Urinary bladder (tissue), 4 donors: ENCODE measurements around the gene PDLIM1. TPM values are rescaled to one million over a fixed set of nuclear protein-coding genes. Genes with fewer than 3 reads are reported as not detected.

Source experiments
- DNase-seq: peaks from one replicate; pipeline ENCODE4 v3.0.0-alpha.2; 2015; ENCODE audit errors: extremely low spot score
- H3K27ac ChIP-seq: one replicate; pipeline ENCODE4 v1.5.1; 2013; ENCODE audit warnings: low read depth, mild to moderate bottlenecking, moderate library complexity
- H3K36me3 ChIP-seq: one replicate; pipeline ENCODE4 v1.6.1; 2013; ENCODE audit warnings: mild to moderate bottlenecking, moderate library complexity; ENCODE audit not compliant: insufficient read depth
- H3K4me1 ChIP-seq: one replicate; pipeline ENCODE4 v1.6.1; 2013; ENCODE audit warnings: mild to moderate bottlenecking, moderate library complexity; ENCODE audit not compliant: insufficient read depth
- H3K4me3 ChIP-seq: one replicate; pipeline ENCODE4 v1.5.1; 2013; ENCODE audit warnings: low read depth, low read length
- WGBS: extraction: QIAGEN DNeasy Blood & Tissue Kit; methylation state at CpG from one replicate; pipeline ENCODE4 v1.1.7; 2013; 5-methylcytosine and 5-hydroxymethylcytosine counted together
- polyA plus RNA-seq: library from polyadenylated mRNA; stranded (reverse); fragments of 200-250 nt; gene quantifications from one replicate; pipeline ENCODE4 v1.2.3, GENCODE V29; 2013
- total RNA-seq: library from RNA; depleted of rRNA; stranded (reverse); fragments of >200 nt; gene quantifications from one replicate; pipeline ENCODE4 v1.2.3, GENCODE V29; 2014
- donor health status: healthy with polysubstance abuse.
- donor health status: healthy.

The PDLIM1 gene
- total and polyA plus RNA-seq, 2 donors: 24.4 to 217 TPM

DNA sequence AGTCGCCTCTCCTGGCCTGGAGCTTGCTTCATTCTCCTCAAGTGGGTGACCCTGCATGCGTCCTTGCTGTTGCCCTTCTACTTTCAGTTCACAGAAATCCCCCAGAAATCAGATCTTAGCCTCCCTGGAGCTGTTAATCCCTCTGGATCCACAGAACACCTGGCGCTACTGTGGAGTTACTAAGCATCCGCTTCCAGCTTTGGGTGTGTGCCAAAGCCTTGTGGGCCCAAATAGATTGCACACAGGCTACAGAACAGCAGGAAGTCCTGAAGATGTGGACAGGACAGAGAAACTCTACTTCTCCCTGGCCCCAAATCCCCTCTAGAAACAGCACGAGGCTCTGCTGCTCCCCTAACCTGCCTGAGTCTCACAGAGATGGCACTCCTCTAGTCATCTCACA lies 36.6 kb upstream of the PDLIM1 start:
- Histone ChIP-seq H3K36me3 (no peaks in the 10 kb centered on the region), H3K4me1 (no peaks in the 10 kb centered on the region), H3K4me3 (no peak overlapping the region), H3K27ac (peak overlapping the region; percentile 68)
- DNase-seq: no peak
- WGBS: 46% methylated on average over 5 of the region's 5 CpGs

DNA sequence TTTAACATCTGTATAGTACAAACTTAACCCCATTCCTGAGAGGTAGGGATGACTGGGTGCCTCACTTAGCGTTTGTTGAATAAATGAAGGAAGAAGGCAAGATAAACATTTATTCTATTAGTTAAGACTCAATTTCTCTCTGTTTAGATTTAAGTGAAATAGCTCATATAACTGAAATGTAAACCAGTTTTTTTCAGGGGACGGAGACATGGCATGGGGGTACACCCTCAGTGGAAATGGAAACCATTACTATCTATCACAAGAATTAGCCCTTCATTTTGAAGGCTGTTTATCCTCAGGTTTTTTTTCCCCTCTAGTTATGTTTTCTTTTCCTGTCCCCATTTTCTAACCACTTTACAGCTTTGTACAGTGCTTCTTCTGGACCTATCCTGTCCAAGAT lies 35.6 kb upstream of the PDLIM1 start:
- no peak for DNase-seq
- H3K4me1 ChIP-seq: no peaks in the 10 kb centered on the region

DNA sequence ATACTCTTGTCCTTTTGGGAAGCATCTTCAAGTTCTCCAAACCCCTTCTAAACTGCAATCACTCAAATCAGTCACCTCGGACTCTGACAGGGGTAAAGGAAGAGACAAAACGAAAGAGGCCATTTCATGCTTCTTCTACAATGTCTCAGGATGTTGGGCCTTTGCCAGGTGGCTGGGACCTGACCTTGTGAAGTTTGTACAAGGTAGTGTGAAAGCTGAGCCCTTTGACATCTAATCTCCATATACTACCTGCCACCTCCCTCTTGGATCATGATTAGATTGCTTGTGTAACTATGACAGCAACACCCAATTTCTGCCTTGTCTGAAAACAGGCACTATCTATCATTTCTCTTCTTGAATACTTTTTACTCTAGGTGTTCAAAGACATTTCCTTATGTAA lies 35.1 kb upstream of the PDLIM1 start:
- Histone ChIP-seq H3K4me1 (no peaks in the 10 kb centered on the region), H3K27ac (no peak overlapping the region), H3K4me3 (no peak overlapping the region), H3K36me3 (no peaks in the 10 kb centered on the region)
- DNase-seq: no peak
- 81% methylated on average over 2 of the region's 2 CpGs for WGBS

More for the DNA sequence above, 35.6 kb upstream of the PDLIM1 start:
- H3K27ac ChIP-seq: no peak overlapping the region
- WGBS: 56% methylated on average over 2 of the region's 2 CpGs
- no peaks in the 10 kb centered on the region for H3K36me3 ChIP-seq
- H3K4me3 ChIP-seq: no peak overlapping the region

DNA sequence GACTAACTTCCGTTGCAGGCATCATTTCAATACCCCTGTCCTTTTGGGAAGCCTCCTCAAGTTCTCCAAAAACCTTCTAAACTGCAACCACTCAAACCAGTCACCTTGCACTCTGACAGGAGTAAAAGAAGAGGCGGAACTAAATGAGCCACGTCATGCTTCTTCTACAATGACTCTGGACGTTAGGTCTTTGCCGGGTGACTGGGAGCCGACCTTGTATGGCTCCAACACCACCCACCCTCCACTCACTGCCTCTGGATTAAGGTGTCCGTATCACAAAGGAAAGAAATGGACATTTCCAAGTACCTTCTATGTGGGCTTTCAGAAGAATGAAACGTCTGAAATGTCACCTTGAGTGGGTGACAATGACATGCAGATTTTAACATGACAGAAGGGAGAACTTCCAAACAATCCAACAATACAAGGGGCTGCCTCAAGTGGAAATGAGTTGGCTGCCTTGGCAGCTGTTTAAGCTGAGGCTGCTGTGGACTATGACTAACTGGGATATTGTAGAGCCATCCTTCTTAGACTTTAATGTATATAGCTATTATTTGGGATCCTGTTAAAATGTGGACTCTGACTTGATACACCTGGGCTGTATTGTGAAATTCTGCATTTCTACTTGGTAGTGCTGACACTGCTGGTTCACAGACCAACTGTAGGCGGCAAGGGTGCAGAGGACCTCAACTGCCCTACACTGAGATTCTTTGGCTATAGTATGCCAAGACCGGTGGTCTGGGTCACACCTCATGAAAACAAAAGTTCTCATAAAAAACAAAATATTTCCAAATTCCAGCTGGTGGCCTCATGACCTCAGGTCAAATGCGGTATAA lies 33.8 kb upstream of the PDLIM1 start:
- H3K36me3 ChIP-seq: no peaks in the 10 kb centered on the region
- H3K4me3 ChIP-seq: no peak overlapping the region
- no peak for DNase-seq
- H3K27ac ChIP-seq: no peak overlapping the region
- 75% methylated on average over 11 of the region's 11 CpGs for WGBS
- no peaks in the 10 kb centered on the region for H3K4me1 ChIP-seq

DNA sequence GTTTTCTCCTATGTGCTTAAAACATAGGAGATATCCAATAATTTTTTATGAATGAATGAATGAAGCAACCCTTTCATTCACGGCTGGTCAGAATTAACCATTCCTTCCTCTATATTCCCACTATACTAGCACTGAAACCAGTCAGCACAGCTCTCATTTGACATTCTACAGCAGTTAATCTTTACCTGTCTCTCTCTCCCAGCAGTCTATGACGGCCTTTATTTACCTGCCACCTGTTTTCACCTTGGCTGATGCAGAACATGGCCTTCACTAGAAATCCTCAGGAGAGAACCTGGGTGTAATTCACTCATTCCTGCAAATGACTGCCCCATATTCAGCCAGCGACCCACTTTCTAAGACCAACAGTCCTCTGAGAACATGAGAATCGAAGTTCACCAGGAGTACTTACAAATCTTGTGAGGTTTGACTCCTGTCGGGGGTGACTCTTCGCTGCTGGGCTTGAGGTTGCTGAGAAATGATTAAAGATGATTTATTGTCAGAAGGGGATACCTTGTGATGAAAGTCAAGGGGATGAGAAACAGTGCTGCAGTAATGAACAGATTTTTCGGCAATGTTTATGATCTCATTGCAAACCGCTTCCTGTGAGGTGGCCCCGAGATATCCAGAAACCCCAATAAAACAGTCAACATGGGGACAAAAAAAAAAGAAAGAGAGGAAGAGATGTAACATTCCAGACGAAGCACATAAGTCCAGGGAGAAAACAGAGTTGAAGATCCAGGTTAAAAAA lies 30.9 kb upstream of the PDLIM1 start:
- Histone ChIP-seq H3K36me3 (no peaks in the 10 kb centered on the region), H3K27ac (no peak overlapping the region), H3K4me1 (no peaks in the 10 kb centered on the region), H3K4me3 (no peak overlapping the region)
- 69% methylated on average over 10 of the region's 10 CpGs for WGBS
- no peak for DNase-seq

DNA sequence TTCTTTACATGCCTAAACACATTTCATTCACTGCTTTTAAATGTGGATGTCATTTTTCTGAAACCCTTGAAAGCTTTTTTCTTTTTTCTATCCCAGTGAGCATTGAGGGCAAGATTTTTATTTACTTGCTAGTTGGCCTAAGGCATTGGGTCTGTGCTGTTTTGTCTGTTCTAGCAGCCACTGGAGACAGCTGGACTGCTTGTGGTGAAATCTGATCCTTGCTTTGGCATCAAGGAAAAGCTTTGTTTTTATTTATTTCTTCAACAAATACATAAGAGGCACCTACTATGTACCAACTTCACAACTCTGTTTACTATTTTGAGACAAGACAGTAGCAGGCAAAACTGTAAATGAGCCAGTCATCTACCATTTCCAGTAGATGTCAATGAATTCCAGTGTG lies 28.4 kb upstream of the PDLIM1 start:
- Histone ChIP-seq H3K4me1 (no peaks in the 10 kb centered on the region), H3K4me3 (no peak overlapping the region), H3K36me3 (no peaks in the 10 kb centered on the region), H3K27ac (no peak overlapping the region)
- DNase-seq: no peak

DNA sequence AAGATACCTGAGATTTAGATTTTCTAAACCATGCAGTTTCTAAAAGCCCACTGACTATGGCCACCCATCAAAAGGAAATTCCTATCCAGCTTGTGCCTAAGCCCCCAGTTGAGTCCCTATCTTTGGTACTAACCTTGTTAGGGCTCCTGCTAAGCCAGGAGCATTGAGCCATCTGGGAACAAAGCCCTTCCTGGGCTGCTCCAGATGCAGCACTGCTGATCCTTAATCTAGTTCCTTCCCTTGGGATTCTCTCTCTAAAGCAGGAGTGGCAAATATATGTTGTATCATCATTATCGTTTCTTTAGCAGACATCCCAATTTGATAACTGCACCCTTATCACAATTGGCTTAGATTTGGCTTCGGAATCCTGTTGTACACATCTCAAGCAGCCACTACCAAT lies 24.7 kb upstream of the PDLIM1 start:
- Histone ChIP-seq H3K4me3 (no peak overlapping the region), H3K4me1 (no peaks in the 10 kb centered on the region), H3K27ac (no peak overlapping the region), H3K36me3 (no peaks in the 10 kb centered on the region)
- WGBS: 61% methylated on average over 2 of the region's 2 CpGs
- DNase-seq: no peak

DNA sequence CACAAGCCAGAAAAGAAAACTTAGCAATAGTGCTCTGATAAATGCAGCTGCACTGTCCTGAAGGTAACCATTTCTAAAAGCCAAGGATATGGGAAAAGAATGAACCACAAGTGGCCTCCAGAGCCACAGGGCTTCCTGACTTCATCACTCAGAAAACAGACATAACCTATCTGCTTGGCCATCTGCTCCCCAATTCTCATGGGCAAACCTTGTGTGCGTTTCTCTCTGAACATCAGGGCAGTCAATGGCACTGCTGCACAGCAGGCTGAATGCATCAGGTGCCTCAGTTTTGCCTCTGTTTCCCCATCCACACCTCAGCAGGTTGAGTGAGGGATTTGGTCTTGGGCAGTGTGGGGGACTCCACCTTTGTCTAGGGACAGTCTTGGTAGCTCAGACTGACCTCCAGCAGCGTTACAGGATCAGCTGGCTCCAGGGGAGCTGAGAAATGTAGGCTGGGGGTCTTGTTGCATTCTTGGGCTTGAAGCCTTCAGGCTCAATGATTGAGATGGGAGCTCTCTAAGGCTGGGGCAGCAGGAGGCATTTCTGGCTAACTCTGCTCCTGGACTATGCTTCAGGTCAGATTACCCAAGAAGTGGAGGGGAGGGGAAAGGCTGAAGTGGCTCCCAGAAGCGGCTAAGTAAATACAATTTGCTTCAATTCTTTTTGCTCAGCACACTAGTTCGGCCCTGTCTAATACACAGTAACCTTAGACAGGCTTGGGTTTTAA lies 23.6 kb upstream of the PDLIM1 start:
- DNase-seq: no peak
- no peak overlapping the region for H3K27ac ChIP-seq
- no peaks in the 10 kb centered on the region for H3K36me3 ChIP-seq
- H3K4me3 ChIP-seq: no peak overlapping the region
- 83% methylated on average over 4 of the region's 4 CpGs for whole genome bisulfite sequencing
- no peaks in the 10 kb centered on the region for H3K4me1 ChIP-seq

DNA sequence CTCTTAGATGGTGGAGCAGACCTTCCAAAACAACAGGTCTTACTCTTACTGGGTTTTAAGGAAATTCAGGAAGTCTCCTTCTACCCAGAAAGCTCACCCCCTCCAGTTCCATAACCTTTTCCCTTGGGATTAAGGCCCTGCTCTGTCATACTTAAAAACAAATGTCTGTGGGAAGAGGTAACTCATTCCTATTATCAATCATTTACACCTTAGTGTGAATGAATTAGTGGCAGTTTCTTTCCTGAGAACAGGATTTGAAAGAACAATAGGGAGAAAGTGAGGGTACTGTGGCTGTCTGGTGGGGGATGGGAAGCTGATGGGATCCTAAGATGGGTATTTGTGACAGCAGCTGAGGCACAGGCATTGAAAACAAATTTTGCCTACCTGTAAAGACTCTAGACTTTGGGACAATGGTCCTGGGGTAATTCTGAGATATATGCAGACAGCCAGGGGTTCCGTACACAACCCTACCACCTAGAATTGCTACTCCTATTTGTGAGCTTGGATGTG lies 22.2 kb upstream of the PDLIM1 start:
- no peaks in the 10 kb centered on the region for H3K4me1 ChIP-seq
- H3K36me3 ChIP-seq: no peaks in the 10 kb centered on the region
- 86% methylated on average over 1 of the region's 1 CpG for WGBS
- no peak overlapping the region for H3K4me3 ChIP-seq
- no peak for DNase-seq
- no peak overlapping the region for H3K27ac ChIP-seq

DNA sequence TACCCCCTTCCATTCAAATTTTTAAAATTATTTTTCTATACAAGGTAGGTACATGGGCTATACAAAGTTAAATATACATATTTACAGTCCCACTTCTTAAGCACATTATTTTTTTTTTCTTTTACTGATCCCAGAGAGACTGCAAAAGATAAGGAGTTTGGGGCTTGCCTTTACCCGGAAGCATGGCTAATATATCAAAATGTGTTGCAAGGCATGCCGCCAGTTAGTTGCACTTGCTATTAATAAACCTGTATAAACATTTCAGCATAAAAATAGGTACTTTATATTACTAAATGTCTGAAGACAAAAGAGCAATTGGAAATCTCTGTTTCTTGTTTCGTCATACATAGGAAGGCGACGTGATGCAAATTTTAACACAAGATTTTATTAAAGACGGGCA lies 21.5 kb upstream of the PDLIM1 start:
- WGBS: 57% methylated on average over 6 of the region's 6 CpGs
- Histone ChIP-seq H3K4me3 (no peak overlapping the region), H3K4me1 (no peaks in the 10 kb centered on the region), H3K36me3 (no peaks in the 10 kb centered on the region), H3K27ac (no peak overlapping the region)
- no peak for DNase-seq

DNA sequence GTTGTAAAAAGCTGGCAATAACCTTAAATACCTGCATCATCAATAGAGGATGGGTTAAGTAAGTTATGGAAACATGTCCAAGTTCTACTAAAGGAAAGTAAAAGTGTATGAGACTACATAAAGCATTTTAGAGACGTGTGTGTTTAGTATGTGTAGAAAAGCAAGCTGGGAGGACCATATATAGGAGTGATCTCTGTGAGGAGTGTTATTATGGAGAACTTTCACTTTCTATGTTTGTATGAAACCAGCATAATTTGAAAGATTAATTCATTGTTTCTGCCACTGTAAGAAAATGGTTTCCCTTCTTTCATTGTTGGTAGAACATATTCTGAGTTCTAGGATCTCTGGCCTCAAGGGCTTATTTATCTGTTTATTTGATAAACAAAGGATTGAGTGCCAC lies 19.2 kb upstream of the PDLIM1 start:
- H3K4me1 ChIP-seq: no peaks in the 10 kb centered on the region
- no peaks in the 10 kb centered on the region for H3K36me3 ChIP-seq
- H3K4me3 ChIP-seq: no peak overlapping the region
- 31% methylated on average over 1 of the region's 1 CpG for WGBS
- no peak overlapping the region for H3K27ac ChIP-seq
- DNase-seq: no peak

DNA sequence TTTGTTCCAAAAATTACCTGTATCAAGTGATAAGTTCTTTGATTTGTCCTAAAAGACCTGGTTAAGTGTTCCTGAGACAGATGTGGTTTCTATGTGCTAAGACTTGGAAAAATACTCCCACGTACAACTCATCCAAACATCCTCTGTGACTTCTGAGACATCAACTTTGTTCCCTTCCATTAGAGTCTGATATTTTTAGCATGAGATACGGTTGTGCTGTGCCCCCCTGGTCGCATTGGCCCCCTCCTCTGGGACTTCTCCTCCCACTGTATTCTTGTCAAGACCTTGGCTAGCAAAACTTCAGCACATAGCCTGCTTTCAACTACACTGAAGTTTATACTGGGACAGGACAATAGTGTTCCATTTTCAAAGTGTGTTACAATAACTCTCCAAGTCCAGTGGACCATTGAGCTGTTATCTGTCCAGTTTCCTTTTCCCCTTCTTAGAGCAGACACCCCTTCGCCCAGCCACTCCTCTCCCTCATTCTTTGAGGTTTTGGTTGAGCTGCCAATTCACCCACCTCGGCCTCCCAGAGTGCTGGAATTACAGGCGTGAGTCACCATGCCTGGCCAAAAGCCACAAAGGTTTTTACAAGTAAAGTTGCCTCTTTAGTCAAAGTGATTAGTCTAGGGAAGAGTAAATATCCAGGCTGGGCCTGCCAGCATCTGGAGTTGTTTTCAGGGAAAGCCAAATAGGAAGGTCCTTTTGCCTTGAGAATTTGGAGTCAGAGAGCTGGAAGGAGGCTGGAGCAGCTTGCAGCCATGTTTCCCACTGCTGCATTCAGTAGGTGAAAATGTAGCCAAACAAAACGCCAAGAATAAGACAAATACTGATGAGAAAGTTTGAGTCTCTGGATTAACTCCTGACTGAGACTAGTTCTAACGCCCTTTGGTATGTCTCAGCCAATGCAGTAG lies 17.8 kb upstream of the PDLIM1 start:
- DNase-seq: no peak
- no peaks in the 10 kb centered on the region for H3K36me3 ChIP-seq
- peak overlapping the region; percentile 70 for H3K27ac ChIP-seq
- no peak overlapping the region for H3K4me3 ChIP-seq
- 22% methylated on average over 8 of the region's 8 CpGs for WGBS
- H3K4me1 ChIP-seq: no peaks in the 10 kb centered on the region

DNA sequence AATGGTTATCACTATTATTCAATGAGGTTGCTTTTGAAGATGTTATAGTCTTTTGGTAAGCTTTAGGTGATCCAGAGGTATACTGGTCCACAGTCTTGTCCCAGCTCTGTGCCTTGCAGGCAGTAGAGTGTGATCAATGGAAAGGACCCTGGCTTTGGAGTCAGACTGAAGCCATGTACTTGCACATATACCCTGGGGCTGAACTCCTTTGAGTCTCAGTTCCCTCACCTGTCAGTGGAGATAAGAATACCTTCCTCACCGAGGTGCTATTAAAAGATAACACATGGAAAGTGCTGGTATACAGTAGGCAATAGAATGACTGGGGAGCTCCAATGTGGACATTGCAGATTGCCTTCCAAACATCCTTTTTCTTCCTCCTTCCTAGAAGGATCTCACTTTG lies 16.0 kb upstream of the PDLIM1 start:
- H3K4me1 ChIP-seq: no peaks in the 10 kb centered on the region
- H3K27ac ChIP-seq: no peak overlapping the region
- DNase-seq: no peak
- no peak overlapping the region for H3K4me3 ChIP-seq
- H3K36me3 ChIP-seq: no peaks in the 10 kb centered on the region
- WGBS: 93% methylated on average over 1 of the region's 1 CpG
